DMS 273 treated with DMSO at 0.1 percent for 48 hours (cell line): ENCODE measurements around the gene NIT1.

Source experiments
- DNase-seq: peaks from one replicate; lab custom pipeline; 2025; lab: John Stamatoyannopoulos, UW

NIT1 gene

DNA sequence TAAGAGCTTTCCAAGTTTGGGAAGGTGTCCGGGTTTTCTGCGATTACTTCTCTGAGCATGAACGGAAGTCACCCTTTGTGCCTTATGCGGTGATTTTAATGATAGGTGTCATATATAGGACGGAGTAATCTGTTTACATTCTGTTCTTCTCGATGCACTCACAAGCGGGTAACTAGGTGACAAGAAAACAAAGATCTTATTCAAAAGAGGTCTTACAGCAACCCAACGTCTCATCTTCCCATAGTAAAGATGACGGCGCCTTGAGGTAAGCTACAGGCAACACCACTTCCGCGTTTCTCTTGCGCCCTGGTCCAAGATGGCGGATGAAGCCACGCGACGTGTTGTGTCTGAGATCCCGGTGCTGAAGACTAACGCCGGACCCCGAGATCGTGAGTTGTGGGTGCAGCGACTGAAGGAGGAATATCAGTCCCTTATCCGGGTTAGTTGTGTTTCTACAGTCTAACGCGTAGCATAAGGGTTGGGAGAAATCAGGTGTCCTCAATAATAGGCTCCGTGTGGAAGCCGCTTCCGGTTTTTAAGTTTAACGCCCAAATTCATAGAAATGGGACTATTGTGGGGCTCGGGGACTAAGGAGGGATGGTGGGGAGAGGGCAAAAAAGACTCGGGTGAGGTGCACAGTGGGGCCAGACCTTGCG is 35.9 kb downstream of the NIT1 start, which contains the start of gene UFC1:
Gene UFC1 (plus strand): TSS at position 297 of the 656 bp plus-strand sequence. CDS start 20 bp downstream, at position 317.
- DNase-seq = peak; percentile 83

DNA sequence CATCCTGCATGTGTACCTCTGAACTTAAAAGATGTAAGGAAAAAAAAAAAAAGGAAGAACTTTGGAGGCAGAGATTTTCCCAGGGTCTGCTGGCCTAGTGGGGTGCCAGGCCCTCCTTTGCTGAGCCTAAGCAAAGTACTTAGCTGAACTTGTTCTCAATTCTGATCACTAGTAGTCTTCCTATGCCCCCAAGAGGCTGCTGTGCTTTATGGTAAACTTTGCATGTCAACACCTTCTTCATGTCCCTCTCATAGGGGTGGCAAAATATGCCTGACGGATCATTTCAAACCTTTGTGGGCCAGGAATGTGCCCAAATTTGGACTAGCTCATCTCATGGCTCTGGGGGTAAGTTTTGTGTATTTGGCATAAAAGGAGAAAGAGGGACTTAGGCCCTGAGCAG is 40.0 kb downstream of the NIT1 start:
- DNase-seq = no peak

DNA sequence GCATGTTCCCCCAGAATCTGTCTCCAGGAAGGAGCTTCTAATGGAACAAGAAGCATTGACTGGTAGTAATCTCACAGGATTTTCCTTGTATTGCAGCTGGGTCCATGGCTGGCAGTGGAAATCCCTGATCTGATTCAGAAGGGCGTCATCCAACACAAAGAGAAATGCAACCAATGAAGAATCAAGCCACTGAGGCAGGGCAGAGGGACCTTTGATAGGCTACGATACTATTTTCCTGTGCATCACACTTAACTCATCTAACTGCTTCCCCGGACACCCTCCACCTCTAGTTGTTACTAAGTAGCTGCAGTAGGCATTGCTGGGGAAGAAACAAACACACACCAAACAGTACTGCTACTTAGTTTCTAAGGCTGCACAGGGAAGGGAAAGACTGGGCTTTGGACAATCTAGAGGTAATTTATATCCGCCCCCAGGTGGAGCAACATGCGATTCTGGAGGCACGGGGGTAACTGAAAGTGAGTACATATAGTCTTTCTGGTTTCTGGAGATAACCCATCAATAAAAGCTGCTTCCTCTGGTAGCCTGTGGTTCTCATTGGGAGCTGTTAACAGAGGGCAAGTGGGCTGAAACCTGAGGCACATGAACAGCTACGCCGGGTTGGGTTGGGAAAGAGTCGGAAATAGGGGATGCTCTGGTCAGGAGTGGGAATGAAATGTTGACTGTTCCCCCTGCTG is 40.6 kb downstream of the NIT1 start:
- no peak for DNase-seq

DNA sequence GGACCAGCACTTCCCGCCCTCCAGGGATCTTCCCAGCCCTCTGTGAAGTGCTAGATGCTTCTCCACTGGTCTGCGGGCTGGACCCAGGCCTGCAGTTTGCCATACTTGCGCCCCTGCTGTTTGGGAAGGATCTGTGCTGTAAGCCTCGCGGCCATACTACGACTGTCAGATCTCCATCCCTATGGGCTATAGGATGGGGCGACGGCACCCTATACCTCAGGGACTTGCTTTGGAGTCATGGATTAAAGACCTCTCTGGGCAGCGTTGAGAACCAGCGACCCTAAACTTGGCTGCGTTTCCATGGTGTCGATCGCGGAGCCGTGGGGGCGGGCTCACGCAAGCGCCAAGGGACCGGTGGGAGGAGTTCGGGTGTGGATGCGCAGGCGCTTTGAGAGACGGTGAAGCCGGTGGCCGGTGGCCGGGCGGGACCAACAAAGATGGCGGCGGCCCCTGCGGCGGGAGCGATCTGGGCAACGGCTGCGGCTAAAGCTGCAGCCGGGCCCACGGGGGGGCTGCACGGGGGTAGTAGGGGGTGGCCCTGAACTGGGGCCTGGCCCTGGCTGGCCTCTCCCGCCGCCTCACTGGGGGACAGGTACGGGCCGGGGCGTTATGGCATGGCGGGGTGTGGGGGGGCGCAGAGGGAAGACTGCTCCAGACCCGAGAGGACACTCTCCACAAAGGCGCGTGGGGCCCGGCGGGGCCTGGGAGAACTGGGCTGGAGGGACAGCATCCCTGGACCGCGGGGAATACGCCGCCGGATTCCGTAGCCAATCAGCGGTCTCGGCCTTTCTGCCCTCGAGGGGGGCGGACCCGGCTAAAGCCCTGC is 41.4 kb downstream of the NIT1 start, which contains the start of gene USP21:
Gene USP21 (plus strand): TSS at position 414 of the 826 bp plus-strand sequence. CDS start 1,141 bp downstream, outside the sequence.
- DNase-seq = peak; percentile 76

DNA sequence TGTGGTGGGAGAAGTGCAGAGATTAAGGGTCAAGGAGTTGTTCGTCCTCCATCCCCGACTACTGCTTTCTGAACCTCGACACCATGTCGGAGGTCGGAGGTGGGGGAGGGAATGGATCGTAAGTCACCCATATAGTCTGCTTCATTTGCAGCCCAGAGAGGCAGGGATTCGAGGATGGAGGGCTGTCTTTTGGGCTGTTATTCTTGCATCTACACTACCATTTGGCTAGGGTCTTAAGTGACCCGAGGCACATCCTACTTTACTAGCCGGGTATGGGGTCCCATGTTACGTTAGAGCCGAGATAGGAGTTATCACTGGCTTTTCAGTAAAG is 42.0 kb downstream of the NIT1 start:
- no peak for DNase-seq

DNA sequence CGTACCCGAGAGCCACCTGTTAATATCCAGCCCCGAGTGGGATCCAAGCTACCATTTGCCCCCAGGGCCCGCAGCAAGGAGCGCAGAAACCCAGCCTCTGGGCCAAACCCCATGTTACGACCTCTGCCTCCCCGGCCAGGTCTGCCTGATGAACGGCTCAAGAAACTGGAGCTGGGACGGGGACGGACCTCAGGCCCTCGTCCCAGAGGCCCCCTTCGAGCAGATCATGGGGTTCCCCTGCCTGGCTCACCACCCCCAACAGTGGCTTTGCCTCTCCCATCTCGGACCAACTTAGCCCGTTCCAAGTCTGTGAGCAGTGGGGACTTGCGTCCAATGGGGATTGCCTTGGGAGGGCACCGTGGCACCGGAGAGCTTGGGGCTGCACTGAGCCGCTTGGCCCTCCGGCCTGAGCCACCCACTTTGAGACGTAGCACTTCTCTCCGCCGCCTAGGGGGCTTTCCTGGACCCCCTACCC is 42.8 kb downstream of the NIT1 start:
- DNase-seq = no peak

DNA sequence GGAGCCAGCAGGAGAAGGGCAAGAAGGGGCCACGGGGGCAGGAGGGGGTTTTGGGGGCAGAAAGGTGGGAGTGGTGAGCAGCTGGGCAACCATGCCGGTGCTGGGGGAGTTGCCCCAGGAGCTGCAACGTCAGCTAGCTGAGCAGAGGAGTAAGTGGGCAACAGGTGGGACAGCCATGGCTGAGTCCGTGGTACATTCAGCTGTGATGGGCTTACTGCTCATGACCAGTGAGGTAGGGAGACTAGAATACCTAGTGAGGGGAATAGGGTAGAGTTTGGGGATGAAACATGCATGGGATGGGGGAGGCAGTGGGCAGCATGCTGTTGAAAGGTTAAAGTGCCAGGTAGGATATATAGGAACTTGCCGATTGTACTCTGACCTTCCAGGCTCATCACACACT is 43.7 kb downstream of the NIT1 start:
- no peak for DNase-seq

DNA sequence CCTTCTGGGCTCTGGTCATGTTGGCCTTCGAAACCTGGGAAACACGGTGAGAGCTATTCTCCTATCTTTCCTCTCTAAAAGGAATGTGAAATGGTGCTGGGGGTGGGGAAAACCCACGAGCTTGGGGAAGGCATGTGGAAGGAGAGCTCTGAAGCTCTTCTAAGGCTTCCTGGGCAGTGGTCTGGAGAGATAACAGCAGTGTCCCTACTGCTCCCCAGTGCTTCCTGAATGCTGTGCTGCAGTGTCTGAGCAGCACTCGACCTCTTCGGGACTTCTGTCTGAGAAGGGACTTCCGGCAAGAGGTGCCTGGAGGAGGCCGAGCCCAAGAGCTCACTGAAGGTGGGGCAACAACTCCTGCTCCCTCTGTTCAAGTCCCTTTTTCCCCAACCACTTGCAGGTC is 44.1 kb downstream of the NIT1 start:
- no peak for DNase-seq

DNA sequence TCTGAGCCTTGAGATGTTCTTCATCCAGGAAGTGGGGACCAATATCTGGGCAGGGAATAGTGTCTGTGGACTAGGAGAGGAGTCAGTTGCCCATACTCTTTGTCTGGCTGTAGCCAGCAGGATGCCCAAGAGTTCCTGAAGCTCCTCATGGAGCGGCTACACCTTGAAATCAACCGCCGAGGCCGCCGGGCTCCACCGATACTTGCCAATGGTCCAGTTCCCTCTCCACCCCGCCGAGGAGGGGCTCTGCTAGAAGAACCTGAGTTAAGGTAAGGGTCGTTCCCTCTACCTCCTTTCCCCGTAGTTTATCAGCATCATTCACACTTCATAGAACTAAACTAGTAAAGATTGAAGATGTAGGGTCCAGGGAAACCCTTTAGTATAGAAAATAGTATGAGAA is 44.9 kb downstream of the NIT1 start:
- DNase-seq = no peak

DNA sequence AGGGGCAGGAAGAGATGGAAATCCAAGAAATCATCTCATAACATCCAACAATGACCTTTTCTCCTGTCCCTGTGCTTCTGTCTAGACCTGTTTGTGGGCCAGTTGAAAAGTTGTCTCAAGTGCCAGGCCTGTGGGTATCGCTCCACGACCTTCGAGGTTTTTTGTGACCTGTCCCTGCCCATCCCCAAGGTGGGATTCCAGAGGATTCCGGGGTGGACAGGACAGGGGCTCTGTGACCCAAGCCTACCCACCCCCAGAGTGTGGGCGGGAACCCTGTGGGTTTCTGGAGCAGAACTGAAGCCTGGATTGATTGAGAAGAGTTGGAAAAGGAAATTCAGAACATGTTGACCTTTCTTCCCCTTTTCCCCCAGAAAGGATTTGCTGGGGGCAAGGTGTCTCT is 45.9 kb downstream of the NIT1 start:
- DNase-seq = no peak

DNA sequence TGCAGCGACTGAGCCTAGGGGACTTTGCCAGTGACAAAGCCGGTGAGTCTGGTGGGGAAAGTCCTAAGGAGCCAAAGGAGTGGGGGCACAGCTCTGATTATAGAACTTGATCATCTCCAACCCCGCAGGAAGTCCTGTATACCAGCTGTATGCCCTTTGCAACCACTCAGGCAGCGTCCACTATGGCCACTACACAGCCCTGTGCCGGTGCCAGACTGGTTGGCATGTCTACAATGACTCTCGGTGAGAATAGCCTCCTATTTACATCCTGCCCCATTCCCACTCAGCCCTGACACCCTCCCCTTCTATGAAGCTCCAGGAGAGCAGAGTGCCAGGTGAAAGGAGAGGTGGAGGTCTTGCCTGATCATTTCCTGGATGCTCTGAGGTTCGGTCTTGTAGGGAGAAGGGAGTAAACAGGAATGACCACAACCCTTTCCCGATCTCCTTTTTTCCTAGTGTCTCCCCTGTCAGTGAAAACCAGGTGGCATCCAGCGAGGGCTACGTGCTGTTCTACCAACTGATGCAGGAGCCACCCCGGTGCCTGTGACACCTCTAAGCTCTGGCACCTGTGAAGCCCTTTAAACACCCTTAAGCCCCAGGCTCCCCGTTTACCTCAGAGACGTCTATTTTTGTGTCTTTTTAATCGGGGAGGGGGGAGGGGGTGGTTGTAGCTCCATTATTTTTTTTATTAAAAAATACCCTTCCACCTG is 47.2 kb downstream of the NIT1 start:
- DNase-seq = no peak

DNA sequence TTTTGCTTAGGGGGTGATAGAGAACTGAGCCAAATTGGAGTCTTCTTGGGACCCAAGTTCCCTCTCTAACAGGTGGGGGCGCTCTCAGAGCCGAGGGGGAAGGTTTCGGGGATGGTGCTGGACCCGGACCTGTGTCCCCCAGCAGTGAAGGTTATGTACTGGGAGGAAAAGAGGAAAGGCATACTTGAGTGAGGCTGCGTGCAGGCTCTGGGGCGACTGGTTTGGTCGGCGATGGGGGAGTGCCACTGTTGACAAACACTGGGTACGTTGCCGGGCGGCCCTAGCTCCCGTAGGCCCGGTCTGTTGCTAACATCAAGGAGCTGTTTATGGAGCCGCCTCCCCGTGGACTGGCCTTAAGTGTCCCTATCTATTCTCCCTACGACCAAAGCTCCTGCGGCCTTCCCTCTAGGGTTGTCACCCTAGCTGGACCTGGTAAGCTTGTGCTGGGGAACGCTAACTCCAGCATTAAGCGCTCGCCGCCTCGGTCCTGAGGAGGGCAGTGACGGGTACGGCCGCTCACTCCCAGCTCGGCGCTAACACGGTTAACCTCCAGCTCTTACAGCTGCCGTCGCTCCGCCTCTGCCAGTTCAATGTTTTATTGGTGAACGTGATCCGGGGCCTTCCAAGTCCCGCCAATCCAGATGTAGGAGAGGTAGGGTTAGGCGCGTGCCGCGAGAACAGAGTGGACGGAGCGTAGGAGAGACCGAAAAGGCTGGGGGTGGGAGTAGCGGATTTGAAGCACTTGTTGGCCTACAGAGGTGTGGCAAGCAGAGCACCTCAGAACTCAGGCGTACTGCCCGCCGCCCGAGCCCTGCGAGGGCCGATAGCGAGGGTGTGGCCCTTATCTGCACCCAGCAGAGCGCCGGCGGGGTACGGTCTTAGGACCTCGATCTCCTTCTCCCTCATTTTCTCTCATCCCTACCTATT is 48.1 kb downstream of the NIT1 start, which contains the start of gene PPOX:
Gene PPOX (plus strand): TSS at position 685 of the 927 bp plus-strand sequence. CDS start 422 bp downstream, outside the sequence.
- DNase-seq = peak; percentile 97

DNA sequence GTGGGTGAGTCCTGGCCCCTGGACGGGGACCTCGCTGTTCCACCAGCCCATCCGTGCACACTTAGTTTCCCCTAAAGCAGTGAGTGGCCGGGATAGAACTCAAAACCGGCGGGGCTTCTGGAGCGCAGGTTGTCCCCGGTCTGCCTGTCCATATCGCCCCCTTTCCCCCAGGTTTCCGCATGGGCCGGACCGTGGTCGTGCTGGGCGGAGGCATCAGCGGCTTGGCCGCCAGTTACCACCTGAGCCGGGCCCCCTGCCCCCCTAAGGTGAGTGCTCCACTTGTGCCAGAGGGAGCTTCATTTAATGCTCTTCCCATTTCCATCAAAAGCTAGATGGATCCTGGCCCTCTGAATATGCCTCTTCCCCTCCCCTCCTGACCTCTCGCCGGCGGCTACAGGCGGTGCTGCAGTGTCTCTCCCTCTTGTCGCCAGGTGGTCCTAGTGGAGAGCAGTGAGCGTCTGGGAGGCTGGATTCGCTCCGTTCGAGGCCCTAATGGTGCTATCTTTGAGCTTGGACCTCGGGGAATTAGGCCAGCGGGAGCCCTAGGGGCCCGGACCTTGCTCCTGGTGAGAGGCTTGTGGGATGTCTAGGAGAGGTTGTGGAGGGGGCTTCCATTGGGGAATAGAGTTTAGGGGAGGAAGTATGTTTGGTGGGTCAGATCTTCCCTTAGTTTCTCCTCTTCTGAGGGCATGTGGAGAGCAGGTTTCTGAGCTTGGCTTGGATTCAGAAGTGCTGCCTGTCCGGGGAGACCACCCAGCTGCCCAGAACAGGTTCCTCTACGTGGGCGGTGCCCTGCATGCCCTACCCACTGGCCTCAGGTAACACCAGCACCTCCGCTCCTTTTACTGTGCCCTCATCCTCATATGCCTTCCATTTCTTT is 49.0 kb downstream of the NIT1 start:
- no peak for DNase-seq

DNA sequence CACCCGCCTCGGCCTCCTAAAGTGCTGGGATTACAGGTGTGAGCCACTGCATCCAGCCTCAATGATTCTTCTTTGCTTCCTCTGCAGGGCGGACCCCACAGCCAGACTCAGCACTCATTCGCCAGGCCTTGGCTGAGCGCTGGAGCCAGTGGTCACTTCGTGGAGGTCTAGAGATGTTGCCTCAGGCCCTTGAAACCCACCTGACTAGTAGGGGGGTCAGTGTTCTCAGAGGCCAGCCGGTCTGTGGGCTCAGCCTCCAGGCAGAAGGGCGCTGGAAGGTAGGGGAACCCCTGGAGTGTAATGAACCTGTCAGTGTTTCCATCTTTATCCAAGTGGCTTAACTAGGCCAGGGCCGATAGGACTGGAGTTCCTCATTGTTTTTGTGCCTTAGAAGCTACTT is 51.0 kb downstream of the NIT1 start:
- no peak for DNase-seq
